Stimulated activated CD8-positive, alpha-beta memory T cell treated with anti-CD3 and anti-CD28 coated beads, Interleukin-15, amount 100 ng/mL, for 4 hours (primary cell): ENCODE results near the gene HS1BP3.

Experiments
- DNase-seq, 2 donors: peaks; one replicate each; pipeline ENCODE4 v3.0.0-alpha.2; 2020; ENCODE audit warnings: low read depth in 2 of 2

The HS1BP3 gene

GRCh38 chr2:20650877-20651730, at the start of gene HS1BP3:
Gene HS1BP3 (minus strand): TSS chr2:20651098. CDS start chr2:20651063, 35 bp downstream.
- peak; percentile 69 to 81 for DNase-seq

- DNase-seq = no peak
Observed at GRCh38 chr2:20698916-20699613, 48.2 kb upstream of the HS1BP3 start.

GRCh38 chr2:20697322-20697934, 46.5 kb upstream of the HS1BP3 start:
- no peak for DNase-seq

GRCh38 chr2:20696366-20696765, 45.5 kb upstream of the HS1BP3 start:
- no peak for DNase-seq

- no peak for DNase-seq
Observed at GRCh38 chr2:20693317-20693716, 42.4 kb upstream of the HS1BP3 start.

- DNase-seq = no peak
Observed at GRCh38 chr2:20692081-20692480, 41.2 kb upstream of the HS1BP3 start.

GRCh38 chr2:20691076-20691734, 40.3 kb upstream of the HS1BP3 start:
- DNase-seq = no peak

GRCh38 chr2:20689428-20690264, 38.7 kb upstream of the HS1BP3 start:
- DNase-seq = no peak

- no peak for DNase-seq
Observed at GRCh38 chr2:20687260-20687832, 36.4 kb upstream of the HS1BP3 start.

GRCh38 chr2:20684581-20685063, 33.7 kb upstream of the HS1BP3 start:
- DNase-seq = no peak

GRCh38 chr2:20682167-20682920, 31.4 kb upstream of the HS1BP3 start:
- DNase-seq = no peak

GRCh38 chr2:20680744-20681375, 30.0 kb upstream of the HS1BP3 start:
- no peak for DNase-seq

GRCh38 chr2:20678780-20679179, 27.9 kb upstream of the HS1BP3 start:
- DNase-seq = no peak

- DNase-seq = no peak
Observed at GRCh38 chr2:20678086-20678395, 27.1 kb upstream of the HS1BP3 start.

- DNase-seq = no peak
Observed at GRCh38 chr2:20677301-20678085, 26.6 kb upstream of the HS1BP3 start.

GRCh38 chr2:20676353-20677215, 25.7 kb upstream of the HS1BP3 start:
- DNase-seq = no peak

- no peak for DNase-seq
Observed at GRCh38 chr2:20675701-20676352, 24.9 kb upstream of the HS1BP3 start.
